Vagina (tissue), 2 donors: Measurements from ENCODE around the gene MYO1E.

Experiments
- CTCF ChIP-seq, 3 experiments: fragments of 450-650 bp in 2 of 3; fragments of 200-600 bp in 1 of 3; sonication (generic) in 1 of 3; IDR thresholded peaks; one replicate each; pipeline ENCODE4 v1.5.1; 2017 to 2019; ENCODE audit warnings: antibody characterized with exemption in 3 of 3, mild to moderate bottlenecking in 2 of 3, moderate library complexity in 2 of 3
- POLR2AphosphoS5 ChIP-seq, 2 donors: sonication (generic); formaldehyde crosslinking; IDR thresholded peaks; one replicate each; pipeline ENCODE4 v1.9.0; 2017; ENCODE audit warnings: antibody characterized with exemption in 2 of 2, mild to moderate bottlenecking in 2 of 2, low read depth in 1 of 2; ENCODE audit not compliant: insufficient read depth in 1 of 2

GRCh38 chr15:59249816-59250215 lies 122.9 kb downstream of the MYO1E start:
- TF ChIP-seq CTCF (IDR thresholded peaks at IDR 0.05) = no peak
- TF ChIP-seq POLR2AphosphoS5 (IDR thresholded peaks at IDR 0.05; ENCODE audit: insufficient read depth in 1 of 2, low read depth in 1 of 2) = no peak
